H9 (cell line): ENCODE results near the gene UNK. TPM values are rescaled to one million over a fixed set of nuclear protein-coding genes. Genes with fewer than 3 reads are reported as not detected.

Source experiments
- DNase-seq: peaks from one replicate; pipeline ENCODE4 v3.0.0-alpha.2; 2017
- H2AFZ ChIP-seq: one replicate; pipeline ENCODE4 v1.6.1; 2013; ENCODE audit warnings: mild to moderate bottlenecking, low read length, control low read depth, moderate library complexity
- H2AK5ac ChIP-seq: 2 replicates; pipeline ENCODE4 v1.6.1; 2013; ENCODE audit warnings: low read length, control low read depth, mixed read lengths; ENCODE audit not compliant: insufficient read length
- H2BK120ac ChIP-seq: one replicate; pipeline ENCODE4 v1.6.1; 2013; ENCODE audit warnings: low read depth, mild to moderate bottlenecking, low read length, control low read depth, inconsistent platforms; ENCODE audit not compliant: poor library complexity, severe bottlenecking
- H2BK12ac ChIP-seq: 2 replicates; pipeline ENCODE4 v1.6.1; 2013; ENCODE audit warnings: low read length, control low read depth, mixed read lengths, low read depth; ENCODE audit not compliant: insufficient read length
- H2BK15ac ChIP-seq: 2 replicates; pipeline ENCODE4 v1.6.1; 2013; ENCODE audit warnings: low read depth, low read length, control low read depth
- H2BK20ac ChIP-seq: one replicate; pipeline ENCODE4 v1.6.1; 2013; ENCODE audit warnings: low read depth, mild to moderate bottlenecking, low read length, control low read depth, inconsistent platforms; ENCODE audit not compliant: poor library complexity, severe bottlenecking
- H2BK5ac ChIP-seq: 2 replicates; pipeline ENCODE4 v1.6.1; 2013; ENCODE audit warnings: low read length, control low read depth, mixed read lengths; ENCODE audit not compliant: insufficient read length
- H3K14ac ChIP-seq: 2 replicates; pipeline ENCODE4 v1.6.1; 2013; ENCODE audit warnings: low read length, control low read depth; ENCODE audit not compliant: insufficient read depth
- H3K18ac ChIP-seq: 2 replicates; pipeline ENCODE4 v1.6.1; 2013; ENCODE audit warnings: low read depth, mild to moderate bottlenecking, mixed read lengths, low read length, control low read depth; ENCODE audit not compliant: insufficient read length
- H3K23ac ChIP-seq: 2 replicates; pipeline ENCODE4 v1.6.1; 2013; ENCODE audit warnings: low read length, control low read depth, mixed read lengths, low read depth; ENCODE audit not compliant: insufficient read length
- H3K23me2 ChIP-seq: 2 replicates; pipeline ENCODE4 v1.6.1; 2013; ENCODE audit warnings: low read depth, mild to moderate bottlenecking, mixed read lengths, low read length, control low read depth; ENCODE audit not compliant: insufficient read length, poor library complexity, severe bottlenecking
- H3K27ac ChIP-seq: 2 replicates; pipeline ENCODE4 v1.5.1; 2013; ENCODE audit warnings: low read length, control low read depth, mixed read lengths, low read depth; ENCODE audit not compliant: insufficient read length
- H3K27me3 ChIP-seq: 2 replicates; pipeline ENCODE4 v1.6.1; 2013; ENCODE audit warnings: low read length, control low read depth, inconsistent platforms; ENCODE audit not compliant: insufficient read depth
- H3K4ac ChIP-seq: 2 replicates; pipeline ENCODE4 v1.6.1; 2013; ENCODE audit warnings: low read depth, mild to moderate bottlenecking, control low read depth, inconsistent platforms, low read length, moderate library complexity
- H3K4me1 ChIP-seq: 2 replicates; pipeline ENCODE4 v1.6.1; 2013; ENCODE audit warnings: low read length, control low read depth, inconsistent platforms; ENCODE audit not compliant: insufficient read depth
- H3K4me2 ChIP-seq: 2 replicates; pipeline ENCODE4 v1.6.1; 2013; ENCODE audit warnings: low read length, control low read depth, mixed read lengths; ENCODE audit not compliant: insufficient read length, insufficient read depth
- H3K56ac ChIP-seq: 2 replicates; pipeline ENCODE4 v1.6.1; 2013; ENCODE audit warnings: low read depth, mild to moderate bottlenecking, mixed read lengths, low read length, control low read depth; ENCODE audit not compliant: insufficient read length
- H3K79me1 ChIP-seq: 2 replicates; pipeline ENCODE4 v1.6.1; 2013; ENCODE audit warnings: low read depth, mild to moderate bottlenecking, moderate library complexity, low read length, control low read depth, inconsistent platforms; ENCODE audit not compliant: insufficient read depth, poor library complexity, severe bottlenecking
- H3K79me2 ChIP-seq: 2 replicates; pipeline ENCODE4 v1.6.1; 2013; ENCODE audit warnings: low read length, control low read depth, inconsistent platforms; ENCODE audit not compliant: insufficient read depth
- H3K9ac ChIP-seq: 2 replicates; pipeline ENCODE4 v1.6.1; 2013; ENCODE audit warnings: low read length, control low read depth, mixed read lengths; ENCODE audit not compliant: insufficient read length; ENCODE audit errors: extremely low read depth
- H3K9me3 ChIP-seq: one replicate; pipeline ENCODE4 v1.6.1; 2013; ENCODE audit warnings: low read depth, low read length, inconsistent platforms; ENCODE audit not compliant: control insufficient read depth
- H3T11ph ChIP-seq: one replicate; pipeline ENCODE4 v1.6.1; 2013; ENCODE audit warnings: mild to moderate bottlenecking, low read length, control low read depth, inconsistent platforms
- H4K20me1 ChIP-seq: one replicate; pipeline ENCODE4 v1.6.1; 2013; ENCODE audit not compliant: control insufficient read depth, insufficient read length, insufficient read depth
- H4K5ac ChIP-seq: 2 replicates; pipeline ENCODE4 v1.6.1; 2013; ENCODE audit warnings: low read depth, mild to moderate bottlenecking, mixed read lengths, low read length, control low read depth; ENCODE audit not compliant: insufficient read length
- H4K8ac ChIP-seq: replicated peaks from 2 replicates; pipeline ENCODE4 v1.6.1; 2013; ENCODE audit warnings: low read length, control low read depth, mixed read lengths, low read depth; ENCODE audit not compliant: insufficient read length
- H4K91ac ChIP-seq: 2 replicates; pipeline ENCODE4 v1.6.1; 2013; ENCODE audit warnings: low read depth, mild to moderate bottlenecking, moderate library complexity, mixed read lengths, low read length, control low read depth; ENCODE audit not compliant: insufficient read length
- H3K27ac Mint-ChIP-seq, 3 experiments: 2 replicates in 2 of 3; 3 replicates in 1 of 3; pipeline ENCODE4 v1.8.0; 2020 to 2021; ENCODE audit warnings: mixed read lengths in 3 of 3, mild to moderate bottlenecking in 1 of 3, moderate library complexity in 1 of 3
- H3K27me3 Mint-ChIP-seq: 2 replicates; pipeline ENCODE4 v1.8.0; 2021; ENCODE audit warnings: low read depth, mild to moderate bottlenecking, moderate library complexity, mixed read lengths
- H3K36me3 Mint-ChIP-seq, 3 experiments: 2 replicates in 2 of 3; 3 replicates in 1 of 3; pipeline ENCODE4 v1.8.0; 2020 to 2021; ENCODE audit warnings: low read depth in 3 of 3, mixed read lengths in 3 of 3; ENCODE audit not compliant: insufficient read depth in 1 of 3
- H3K4me1 Mint-ChIP-seq, 2 experiments: 2 replicates each; pipeline ENCODE4 v1.8.0; 2020; ENCODE audit warnings: mixed read lengths in 2 of 2
- H3K4me3 Mint-ChIP-seq, 2 experiments: 2 replicates in 1 of 2; 3 replicates in 1 of 2; pipeline ENCODE4 v1.8.0; 2020 to 2021; ENCODE audit warnings: mild to moderate bottlenecking in 2 of 2, mixed read lengths in 2 of 2, moderate library complexity in 1 of 2
- H3K9me3 Mint-ChIP-seq, 2 experiments: 2 replicates in 1 of 2; 3 replicates in 1 of 2; pipeline ENCODE4 v1.8.0; 2020; ENCODE audit warnings: mild to moderate bottlenecking in 2 of 2, mixed read lengths in 2 of 2, moderate library complexity in 1 of 2
- WGBS: extraction: QIAGEN DNeasy Blood & Tissue Kit; methylation state at CpG from one replicate; pipeline ENCODE4 v1.1.7; 2013; ENCODE audit warnings: missing lambda C conversion rate, low lambda C conversion rate, mixed read lengths; ENCODE audit not compliant: insufficient read length; ENCODE audit errors: extremely low coverage; 5-methylcytosine and 5-hydroxymethylcytosine counted together
- total RNA-seq: library from RNA; stranded (reverse); gene quantifications from 2 replicates; pipeline ENCODE4 v1.2.1, GENCODE V29; 2021
- TF ChIP-seq, protein P1 (sequence below): fragments of 200-600 bp; sonication (generic); conservative IDR thresholded peaks from 3 replicates; pipeline ENCODE4 v1.8.0; 2021; ENCODE audit warnings: antibody characterized with exemption, mild to moderate bottlenecking

Gene UNK
- total RNA-seq, 1 experiment from 2014 or later, result 36.4 TPM

DNA sequence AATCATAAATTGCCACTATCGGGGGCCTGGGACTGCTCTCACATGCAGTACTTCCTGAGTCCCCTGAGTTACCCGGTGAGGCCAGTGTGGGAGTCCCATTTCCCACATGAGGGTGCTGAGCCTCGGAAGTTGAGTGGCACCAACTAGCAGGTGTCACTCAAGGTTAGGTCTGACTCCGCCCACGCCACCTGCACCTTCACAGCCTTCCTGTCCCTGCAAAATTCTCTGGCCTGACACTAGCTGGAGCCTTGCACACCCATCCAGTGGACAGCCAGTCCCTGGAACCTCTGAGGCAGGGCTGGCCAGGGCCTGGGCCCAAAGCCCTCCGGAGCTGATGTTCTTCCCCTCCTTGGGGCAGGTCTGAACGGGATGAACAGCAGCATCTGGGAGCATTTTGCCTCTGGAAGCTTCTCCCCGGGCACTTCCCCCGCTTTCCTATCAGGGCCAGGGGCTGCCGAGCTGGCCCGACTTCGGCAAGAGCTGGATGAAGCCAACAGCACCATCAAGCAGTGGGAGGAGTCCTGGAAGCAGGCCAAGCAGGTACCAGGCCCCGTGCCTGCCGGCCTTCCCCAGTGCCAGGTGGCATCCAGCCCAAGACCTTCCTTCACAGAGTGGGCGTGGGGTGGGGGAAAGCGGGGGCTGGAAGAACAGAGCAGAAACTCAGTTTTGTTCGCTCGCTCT is 37.7 kb downstream of the UNK start:
- no peak overlapping the region for H3K27ac ChIP-seq
- Mint-ChIP-seq H3K4me1 (peaks cover 5% of the 10 kb centered on the region in 2 experiments; a peak in 3 of 4 replicates), H3K9me3 (no peaks in the 10 kb centered on the region; a peak in 1 of 5 replicates), H3K36me3 (peaks cover 17 to 60% (median 59%) of the 10 kb centered on the region in 3 experiments), H3K27me3 (no peaks in the 10 kb centered on the region), H3K4me3 (no peak overlapping the region; a peak in 1 of 5 replicates), H3K27ac (no peak overlapping the region; a peak in 1 of 7 replicates)
- H3K4ac ChIP-seq, result no peak overlapping the region
- H3K79me1 ChIP-seq, result no peaks in the 10 kb centered on the region
- WGBS, result no CpG with 5 or more reads among the region's 18 CpGs
- H2BK20ac ChIP-seq, result no peak overlapping the region
- H3K14ac ChIP-seq, result no peak overlapping the region
- H4K5ac ChIP-seq, result no peak overlapping the region
- DNase-seq, result peak; percentile 30
- no peak overlapping the region for H4K8ac ChIP-seq
- TF ChIP-seq, protein P1, sequence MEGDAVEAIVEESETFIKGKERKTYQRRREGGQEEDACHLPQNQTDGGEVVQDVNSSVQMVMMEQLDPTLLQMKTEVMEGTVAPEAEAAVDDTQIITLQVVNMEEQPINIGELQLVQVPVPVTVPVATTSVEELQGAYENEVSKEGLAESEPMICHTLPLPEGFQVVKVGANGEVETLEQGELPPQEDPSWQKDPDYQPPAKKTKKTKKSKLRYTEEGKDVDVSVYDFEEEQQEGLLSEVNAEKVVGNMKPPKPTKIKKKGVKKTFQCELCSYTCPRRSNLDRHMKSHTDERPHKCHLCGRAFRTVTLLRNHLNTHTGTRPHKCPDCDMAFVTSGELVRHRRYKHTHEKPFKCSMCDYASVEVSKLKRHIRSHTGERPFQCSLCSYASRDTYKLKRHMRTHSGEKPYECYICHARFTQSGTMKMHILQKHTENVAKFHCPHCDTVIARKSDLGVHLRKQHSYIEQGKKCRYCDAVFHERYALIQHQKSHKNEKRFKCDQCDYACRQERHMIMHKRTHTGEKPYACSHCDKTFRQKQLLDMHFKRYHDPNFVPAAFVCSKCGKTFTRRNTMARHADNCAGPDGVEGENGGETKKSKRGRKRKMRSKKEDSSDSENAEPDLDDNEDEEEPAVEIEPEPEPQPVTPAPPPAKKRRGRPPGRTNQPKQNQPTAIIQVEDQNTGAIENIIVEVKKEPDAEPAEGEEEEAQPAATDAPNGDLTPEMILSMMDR, result no peak
- H3K9ac ChIP-seq, result no peak overlapping the region
- H3K9me3 ChIP-seq, result no peaks in the 10 kb centered on the region
- H4K91ac ChIP-seq, result no peak overlapping the region
- no peaks in the 10 kb centered on the region for H4K20me1 ChIP-seq
- H2BK15ac ChIP-seq, result no peak overlapping the region
- no peak overlapping the region for H3K56ac ChIP-seq
- no peaks in the 10 kb centered on the region for H3K23me2 ChIP-seq
- no peak overlapping the region for H3K18ac ChIP-seq
- H2BK120ac ChIP-seq, result no peak overlapping the region
- H2AFZ ChIP-seq, result no peak overlapping the region
- H2BK5ac ChIP-seq, result no peak overlapping the region
- no peak overlapping the region for H2AK5ac ChIP-seq
- no peak overlapping the region for H3T11ph ChIP-seq
- H3K4me2 ChIP-seq, result no peak overlapping the region
- no peaks in the 10 kb centered on the region for H3K79me2 ChIP-seq
- H2BK12ac ChIP-seq, result no peak overlapping the region
- H3K23ac ChIP-seq, result no peak overlapping the region
- H3K4me1 ChIP-seq, result no peaks in the 10 kb centered on the region
- no peaks in the 10 kb centered on the region for H3K27me3 ChIP-seq
